ENCODE measurements around the gene FAF1.

GRCh38 chr1:50923564-50923963, 36.5 kb downstream of the FAF1 start:
- TF ChIP-seq GATA2 (IDR thresholded peaks at IDR 0.05; ENCODE audit: low read depth, low read length) (no peak), GATA3 (IDR thresholded peaks at IDR 0.05; ENCODE audit: low read depth, low read length) (no peak)

Data from SH-SY5Y (cell line).